Osteocyte (in vitro differentiated cells): ENCODE results near the gene ZFAND2A. TPM values are rescaled to one million over a fixed set of nuclear protein-coding genes. Genes with fewer than 3 reads are reported as not detected.
"Not testable (repeated sequence)": the region's sequence is repeated elsewhere in the genome, so short reads cannot be mapped to it uniquely, and the experiment has no call there.

Source experiments
- DNase-seq: peaks from one replicate; pipeline ENCODE4 v3.0.0; 2021; ENCODE audit warnings: mixed read lengths; ENCODE audit not compliant: unreplicated experiment; ENCODE audit errors: extremely low spot score
- H3K27ac Mint-ChIP-seq: one replicate; pipeline ENCODE4 v1.8.0; 2021; ENCODE audit warnings: mild to moderate bottlenecking, mixed read lengths; ENCODE audit not compliant: unreplicated experiment
- H3K27me3 Mint-ChIP-seq: one replicate; pipeline ENCODE4 v1.8.0; 2021; ENCODE audit warnings: mixed read lengths; ENCODE audit not compliant: unreplicated experiment
- H3K36me3 Mint-ChIP-seq: one replicate; pipeline ENCODE4 v1.8.0; 2021; ENCODE audit warnings: mixed read lengths; ENCODE audit not compliant: unreplicated experiment
- H3K4me1 Mint-ChIP-seq: one replicate; pipeline ENCODE4 v1.8.0; 2021; ENCODE audit warnings: mixed read lengths; ENCODE audit not compliant: unreplicated experiment
- H3K4me3 Mint-ChIP-seq: one replicate; pipeline ENCODE4 v1.8.0; 2021; ENCODE audit warnings: mild to moderate bottlenecking, moderate library complexity, mixed read lengths; ENCODE audit not compliant: unreplicated experiment
- H3K9me3 Mint-ChIP-seq: one replicate; pipeline ENCODE4 v1.8.0; 2021; ENCODE audit warnings: mixed read lengths; ENCODE audit not compliant: unreplicated experiment
- CTCF ChIP-seq: fragments of 200-600 bp; sonication (generic); IDR thresholded peaks from 2 replicates; pipeline ENCODE4 v1.5.0; 2021; ENCODE audit warnings: antibody characterized with exemption, mild to moderate bottlenecking, moderate library complexity
- total RNA-seq: library from RNA; stranded (reverse); gene quantifications from 2 replicates; pipeline ENCODE4 v1.2.1, GENCODE V29; 2021

Gene ZFAND2A
- total RNA-seq, 1 donor from 2014 or later: 18.3 TPM

GRCh38 chr7:1160670-1161021 is 650 bp upstream of the ZFAND2A start:
- TF ChIP-seq CTCF: no peak
- H3K4me3 Mint-ChIP-seq: peak overlapping the region; percentile 80
- H3K36me3 Mint-ChIP-seq: peaks cover 2% of the 10 kb centered on the region
- peaks cover 33% of the 10 kb centered on the region for H3K4me1 Mint-ChIP-seq
- DNase-seq: no peak
- no peaks in the 10 kb centered on the region for H3K27me3 Mint-ChIP-seq
- H3K27ac Mint-ChIP-seq: peak overlapping the region; percentile 82
- no peaks in the 10 kb centered on the region for H3K9me3 Mint-ChIP-seq

GRCh38 chr7:1159231-1159630 is 765 bp downstream of the ZFAND2A start:
- peak overlapping the region; percentile 84 for H3K4me3 Mint-ChIP-seq
- H3K27ac Mint-ChIP-seq: peak overlapping the region; percentile 69
- not testable (repeated sequence) for DNase-seq, H3K9me3 Mint-ChIP-seq, H3K27me3 Mint-ChIP-seq
- H3K4me1 Mint-ChIP-seq: peaks cover 33% of the 10 kb centered on the region
- H3K36me3 Mint-ChIP-seq: peaks cover 11% of the 10 kb centered on the region

GRCh38 chr7:1158203-1159126 is 1.5 kb downstream of the ZFAND2A start:
- H3K27ac Mint-ChIP-seq: peak overlapping the region; percentile 69
- H3K4me1 Mint-ChIP-seq: peaks cover 33% of the 10 kb centered on the region
- no peaks in the 10 kb centered on the region for H3K27me3 Mint-ChIP-seq
- peak overlapping the region; percentile 84 for H3K4me3 Mint-ChIP-seq
- DNase-seq: no peak
- no peaks in the 10 kb centered on the region for H3K9me3 Mint-ChIP-seq
- peaks cover 16% of the 10 kb centered on the region for H3K36me3 Mint-ChIP-seq
- TF ChIP-seq CTCF: no peak

GRCh38 chr7:1156782-1157535 is 3.0 kb downstream of the ZFAND2A start:
- peaks cover 33% of the 10 kb centered on the region for H3K4me1 Mint-ChIP-seq
- DNase-seq: no peak
- H3K9me3 Mint-ChIP-seq: no peaks in the 10 kb centered on the region
- no peak overlapping the region for H3K4me3 Mint-ChIP-seq
- H3K36me3 Mint-ChIP-seq: peaks cover 25% of the 10 kb centered on the region
- peak overlapping the region; percentile 54 for H3K27ac Mint-ChIP-seq
- no peaks in the 10 kb centered on the region for H3K27me3 Mint-ChIP-seq
- TF ChIP-seq CTCF: no peak

GRCh38 chr7:1155818-1156781 is 3.9 kb downstream of the ZFAND2A start:
- H3K9me3 Mint-ChIP-seq, H3K27ac Mint-ChIP-seq, H3K4me3 Mint-ChIP-seq, H3K27me3 Mint-ChIP-seq, DNase-seq: not testable (repeated sequence)
- Mint-ChIP-seq H3K36me3 (peaks cover 28% of the 10 kb centered on the region), H3K4me1 (peaks cover 30% of the 10 kb centered on the region)
